IMR-90 (cell line): ENCODE measurements around the gene C3.

ENCODE experiments used
- CEBPB ChIP-seq: IDR thresholded peaks from 2 replicates; pipeline ENCODE4 v1.6.1; 2012; ENCODE audit warnings: low read depth, low read length, improper control_type of control experiment
- CTCF ChIP-seq: conservative IDR thresholded peaks from 2 replicates; pipeline ENCODE4 v1.5.1; 2012; ENCODE audit warnings: mild to moderate bottlenecking, low read depth, low read length, improper control_type of control experiment
- MAFK ChIP-seq: IDR thresholded peaks from 2 replicates; pipeline ENCODE4 v1.6.1; 2012; ENCODE audit warnings: low read depth, low read length, improper control_type of control experiment
- MXI1 ChIP-seq: IDR thresholded peaks from 2 replicates; pipeline ENCODE4 v1.6.1; 2012; ENCODE audit warnings: low read depth, mild to moderate bottlenecking, low read length, moderate library complexity, borderline replicate concordance
- NFE2L2 ChIP-seq: fragments of 150-350 bp; IDR thresholded peaks from 2 replicates; pipeline ENCODE4 v1.6.1; 2016; ENCODE audit warnings: low read depth, mild to moderate bottlenecking, low read length
- POLR2A ChIP-seq: IDR thresholded peaks from 2 replicates; pipeline ENCODE4 v1.6.1; 2012; ENCODE audit warnings: mild to moderate bottlenecking, low read depth, low read length
- RAD21 ChIP-seq: IDR thresholded peaks from 2 replicates; pipeline ENCODE4 v1.6.1; 2012; ENCODE audit warnings: low read length, improper control_type of control experiment
- RCOR1 ChIP-seq: IDR thresholded peaks from 2 replicates; pipeline ENCODE4 v1.6.1; 2012; ENCODE audit warnings: mild to moderate bottlenecking, low read length, improper control_type of control experiment; ENCODE audit not compliant: insufficient replicate concordance
- RFX5 ChIP-seq: IDR thresholded peaks from 2 replicates; pipeline ENCODE4 v1.8.0; 2012; ENCODE audit warnings: low read depth, mild to moderate bottlenecking, low read length, moderate library complexity
- SMC3 ChIP-seq: fragments of 150-350 bp; IDR thresholded peaks from 2 replicates; pipeline ENCODE4 v1.6.1; 2016; ENCODE audit warnings: low read depth, mild to moderate bottlenecking, antibody characterized with exemption, low read length, moderate library complexity
- USF2 ChIP-seq: fragments of 150-350 bp; IDR thresholded peaks from 2 replicates; pipeline ENCODE4 v1.6.1; 2017; ENCODE audit warnings: mild to moderate bottlenecking, antibody characterized with exemption, low read length, low read depth

GRCh38 chr19:6732803-6733337 is 12.4 kb upstream of the C3 start:
- TF ChIP-seq CTCF (no peak), POLR2A (no peak), RAD21 (no peak), MAFK (no peak), SMC3 (no peak), MXI1 (no peak), USF2 (no peak), RCOR1 (no peak), RFX5 (no peak), NFE2L2 (no peak), CEBPB (no peak)
